NCI-H2029 treated with DMSO at 0.1 percent for 48 hours (cell line): ENCODE measurements around the gene DNAAF6.
"Not testable (repeated sequence)": the region's sequence is repeated elsewhere in the genome, so short reads cannot be mapped to it uniquely, and the experiment has no call there.

Experiments used
- DNase-seq: peaks from one replicate; lab custom pipeline; 2025; lab: John Stamatoyannopoulos, UW

Gene DNAAF6

GRCh38 chrX:107205770-107206696 is at the start of gene DNAAF6, which contains the start of gene NUP62CL:
TSS of gene DNAAF6 (plus strand) at chrX:107206611. CDS start at chrX:107212876, 6,265 bp downstream.
TSS of gene NUP62CL (minus strand) at chrX:107206433. CDS start at chrX:107175146, 31,287 bp downstream.
- peak; percentile 39 for DNase-seq

GRCh38 chrX:107157618-107158017 is 48.8 kb upstream of the DNAAF6 start:
- not testable (repeated sequence) for DNase-seq

- DNase-seq: no peak
These were observed 39.1 kb upstream of the DNAAF6 start for GRCh38 chrX:107167163-107167921.

GRCh38 chrX:107168257-107168656 is 38.2 kb upstream of the DNAAF6 start:
- no peak for DNase-seq

- no peak for DNase-seq
These were observed 37.7 kb upstream of the DNAAF6 start for GRCh38 chrX:107168712-107169111.

DNA sequence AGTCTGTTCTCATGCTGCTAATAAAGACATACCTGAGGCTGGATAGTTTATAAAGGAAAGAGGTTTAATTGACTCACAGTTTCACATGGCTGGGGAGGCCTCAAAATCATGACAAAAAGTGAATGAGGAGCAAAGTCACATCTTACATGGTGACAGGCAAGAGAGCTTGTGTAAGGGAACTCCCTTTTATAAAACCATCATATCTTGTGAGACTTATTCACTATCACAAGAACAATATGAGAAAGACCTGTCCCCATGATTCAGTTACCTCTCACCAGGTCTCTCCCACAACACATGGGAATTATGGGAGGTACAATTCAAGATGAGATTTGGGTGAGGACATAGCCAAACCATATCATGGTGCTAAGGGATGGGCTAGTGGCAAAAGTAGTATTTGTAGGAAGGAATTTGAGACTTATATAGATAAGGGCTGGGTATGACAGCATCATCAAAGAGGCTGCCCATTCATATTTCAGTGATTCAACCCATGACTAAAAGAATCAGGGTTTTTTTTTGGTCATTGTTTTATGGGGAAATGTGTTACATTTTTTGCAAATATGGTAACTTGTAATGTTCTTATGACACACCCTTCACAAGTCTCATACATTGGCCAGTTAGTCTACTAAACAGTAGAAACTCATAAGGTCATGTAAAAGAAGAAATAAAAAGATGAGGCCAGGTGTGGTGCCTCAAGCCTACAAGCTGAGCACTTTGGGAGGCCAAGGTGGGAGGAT is 34.9 kb upstream of the DNAAF6 start:
- DNase-seq: no peak

DNA sequence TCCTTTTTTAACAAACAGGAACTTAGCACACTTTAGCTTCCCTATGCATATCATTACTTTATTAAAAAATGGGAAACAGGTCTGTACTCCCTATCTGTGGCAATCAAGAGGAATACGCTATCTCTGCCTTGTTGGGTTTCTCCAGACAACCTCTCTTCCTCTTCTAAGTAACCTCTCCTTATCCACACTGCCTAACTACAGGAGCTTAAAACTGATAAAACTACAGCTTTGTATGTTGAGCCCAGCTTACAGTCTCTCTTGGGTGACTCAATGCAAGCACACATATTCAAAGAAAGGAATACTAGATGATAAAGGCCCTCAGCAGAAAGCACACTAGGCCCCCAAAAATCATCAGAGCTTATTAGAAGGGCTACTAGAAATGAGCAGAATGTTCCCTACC is 9.1 kb upstream of the DNAAF6 start:
- no peak for DNase-seq

DNA sequence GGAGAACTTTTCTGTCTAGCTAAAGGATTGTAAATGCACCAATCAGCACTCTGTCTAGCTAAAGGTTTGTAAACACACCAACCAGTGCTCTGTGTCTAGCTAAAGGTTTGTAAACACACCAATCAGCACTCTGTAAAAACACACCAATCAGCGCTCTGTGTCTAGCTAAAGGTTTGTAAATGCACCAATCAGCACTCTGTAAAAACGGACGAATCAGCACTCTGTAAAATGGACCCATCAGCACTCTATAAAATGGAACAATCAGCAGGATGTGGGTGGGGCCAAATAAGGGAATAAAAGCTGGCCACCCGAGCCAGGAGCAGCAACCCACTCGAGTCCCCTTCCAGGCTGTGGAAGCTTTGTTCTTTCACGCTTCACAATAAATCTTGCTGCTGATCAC is 8.3 kb upstream of the DNAAF6 start:
- DNase-seq: not testable (repeated sequence)

GRCh38 chrX:107199491-107199890 is 6.9 kb upstream of the DNAAF6 start:
- DNase-seq: no peak

- no peak for DNase-seq
These were observed 2.3 kb upstream of the DNAAF6 start for GRCh38 chrX:107204068-107204605.

- no peak for DNase-seq
These were observed 270 bp downstream of the DNAAF6 start for GRCh38 chrX:107206697-107207065.

DNA sequence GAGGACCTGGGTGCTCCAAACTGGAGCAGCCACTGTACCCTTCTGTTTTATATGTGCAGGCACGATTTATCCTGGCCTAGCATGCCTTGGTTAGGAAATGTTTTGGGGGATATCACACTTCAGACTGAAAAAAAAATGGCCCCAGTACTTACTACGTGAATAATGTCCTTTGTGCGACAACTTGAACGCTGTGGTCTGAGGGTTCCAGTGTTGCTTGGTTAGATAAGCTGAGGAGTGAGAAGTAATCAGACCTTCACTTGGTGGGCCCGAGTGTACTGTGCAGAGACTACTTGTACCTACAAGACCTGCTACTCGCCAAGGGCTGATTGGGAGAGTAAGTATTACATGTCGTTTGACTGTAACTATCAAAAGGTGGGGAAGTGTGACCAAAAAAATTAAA is 678 bp downstream of the DNAAF6 start:
- DNase-seq: no peak

DNA sequence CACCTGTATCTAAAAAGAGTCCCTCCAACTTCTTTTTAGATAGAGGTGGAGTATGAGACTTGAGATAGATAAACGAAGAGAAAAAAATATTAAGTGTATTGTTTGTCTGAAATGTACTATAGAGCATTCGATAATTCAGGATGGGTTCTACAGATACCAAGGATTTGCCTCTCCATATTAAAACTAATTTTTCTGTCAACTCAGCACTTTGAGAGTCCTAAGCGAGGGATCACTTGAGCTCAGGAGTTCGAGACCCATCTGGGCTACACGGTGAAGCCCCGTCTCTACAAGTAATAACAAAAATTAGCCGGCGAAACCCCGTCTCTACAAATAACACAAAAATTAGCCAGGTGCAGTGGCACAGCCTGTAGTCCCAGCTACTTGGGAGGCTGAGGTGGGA is 1.5 kb downstream of the DNAAF6 start:
- no peak for DNase-seq

- no peak for DNase-seq
These were observed 7.1 kb downstream of the DNAAF6 start for GRCh38 chrX:107213477-107213876.

DNA sequence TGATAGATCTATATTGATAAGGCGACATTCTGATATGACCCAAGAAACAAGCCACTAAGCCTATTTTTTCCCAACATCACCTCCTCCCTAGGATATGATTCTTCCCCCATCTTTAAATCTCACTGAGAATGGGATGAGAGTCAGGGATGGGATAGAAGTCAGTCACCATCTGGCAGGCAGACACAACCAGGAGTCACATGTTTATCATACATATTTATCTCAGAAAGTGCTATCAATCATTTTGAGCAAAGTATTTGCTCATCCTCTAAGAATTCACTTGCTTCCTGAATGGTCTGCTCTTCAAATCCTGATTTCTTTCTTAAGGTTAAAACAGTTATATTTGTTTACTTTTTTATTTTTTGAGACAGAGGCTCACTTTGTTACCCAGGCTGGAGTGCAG is 20.3 kb downstream of the DNAAF6 start:
- no peak for DNase-seq

- DNase-seq: no peak
These were observed 21.5 kb downstream of the DNAAF6 start for GRCh38 chrX:107227780-107228485.

- no peak for DNase-seq
These were observed 22.0 kb downstream of the DNAAF6 start for GRCh38 chrX:107228486-107228819.

DNA sequence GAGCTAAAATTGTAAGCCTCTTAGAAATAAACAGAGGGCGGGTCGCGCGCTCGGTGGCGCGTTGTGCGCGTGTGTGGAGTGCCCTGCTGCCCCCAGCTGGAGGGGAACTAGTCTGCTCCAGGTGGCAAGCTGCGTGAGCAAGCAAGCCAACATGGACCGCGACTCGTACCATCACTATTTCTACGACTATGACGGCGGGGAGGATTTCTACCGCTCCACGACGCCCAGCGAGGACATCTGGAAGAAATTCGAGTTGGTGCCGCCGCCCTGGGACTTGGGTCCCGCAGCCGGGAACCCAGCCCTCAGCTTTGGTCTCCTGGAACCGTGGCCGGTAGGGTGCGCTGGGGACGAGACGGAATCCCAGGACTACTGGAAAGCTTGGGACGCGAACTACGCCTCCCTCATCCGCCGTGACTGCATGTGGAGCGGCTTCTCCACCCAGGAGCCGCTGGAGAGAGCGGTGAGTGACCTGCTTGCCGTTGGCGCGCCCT is 66.1 kb downstream of the DNAAF6 start:
- DNase-seq: no peak

- no peak for DNase-seq
These were observed 67.4 kb downstream of the DNAAF6 start for GRCh38 chrX:107273795-107274194.

DNA sequence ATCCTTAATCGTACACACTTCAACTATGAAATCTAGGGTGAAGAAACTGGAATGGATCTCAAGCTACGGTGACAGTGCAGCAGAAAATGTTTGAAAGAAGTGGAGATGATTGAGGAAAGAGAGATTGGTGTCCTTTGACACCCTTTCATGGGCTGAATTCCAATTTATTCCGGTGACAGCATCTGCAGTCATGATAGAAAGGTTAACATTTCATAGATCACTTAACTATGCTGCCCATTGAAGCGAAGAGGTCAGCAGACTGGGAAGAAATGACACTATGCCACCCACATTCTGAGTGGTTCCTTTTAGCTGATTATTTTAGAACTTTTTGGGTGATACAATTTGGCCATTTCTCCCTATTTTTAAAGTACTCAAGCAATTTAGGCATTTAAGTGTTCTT is 82.3 kb downstream of the DNAAF6 start:
- DNase-seq: no peak

- no peak for DNase-seq
These were observed 83.6 kb downstream of the DNAAF6 start for GRCh38 chrX:107290019-107290418.
